Measurements from ENCODE around the gene NAPEPLD. TPM values are rescaled to one million over a fixed set of nuclear protein-coding genes. Genes with fewer than 3 reads are reported as not detected.

Gene NAPEPLD
- total and polyA plus RNA-seq, 2 of the 8 experiments (the other 6 are each of a cell fraction or from before 2014, with no cell fraction given): 4.2 to 9.9 TPM

GRCh38 chr7:103140685-103141084, 8.2 kb downstream of the NAPEPLD start:
- H3K27ac ChIP-seq (ENCODE audit: low read depth, low read length): no peak overlapping the region
- peaks cover 2% of the 10 kb centered on the region; the same call in 1 of the 2 replicates for H3K79me1 ChIP-seq (ENCODE audit: low read depth, low read length)
- ChIA-PET CTCF (ENCODE audit: partially characterized antibody) (interaction anchor here (0.6 kb wide), 1 partner anchor 67 kb away, joined by 3 read pairs; no protein-coding TSS in a partner anchor), POLR2A (ENCODE audit: partially characterized antibody) (interaction anchor here (1.0 kb wide), 1 partner anchor 8 kb away, joined by 3 read pairs; the partner anchor contains the start of gene NAPEPLD)
- H3K23ac ChIP-seq (ENCODE audit: insufficient read length): no peak overlapping the region
- H3K79me2 ChIP-seq (ENCODE audit: control insufficient read depth in 1 of 2, insufficient read depth in 2 of 2, low read length in 2 of 2): peaks cover 0 to 8% of the 10 kb centered on the region in 2 experiments; a peak in 1 of 4 replicates
- no peak overlapping the region for H2AK5ac ChIP-seq (ENCODE audit: low read depth, low read length)
- no peaks in the 10 kb centered on the region for H3K27me3 ChIP-seq (replicated peaks in 1 of 4; ENCODE audit: control insufficient read depth in 3 of 4, extremely low read depth in 1 of 4, insufficient read depth in 3 of 4, low read length in 3 of 4)
- no peak overlapping the region for H4K5ac ChIP-seq (ENCODE audit: insufficient read length, low read depth, low read length)
- no peak overlapping the region for H2BK20ac ChIP-seq (ENCODE audit: low read length)
- no peak for DNase-seq (ENCODE audit: low read depth in 1 of 2, low spot score in 2 of 2)
- WGBS, 2 experiments (ENCODE audit: extremely low coverage in 1 of 2, insufficient coverage in 1 of 2, insufficient read length in 1 of 2, insufficient replicate concordance in 2 of 2, low coverage in 1 of 2, low lambda C conversion rate in 2 of 2, missing lambda C conversion rate in 1 of 2): 89% methylated on average over 2 of the region's 2 CpGs; no CpG with 5 or more reads in 1 of the 2 experiments
- no peak overlapping the region for H3K4me3 ChIP-seq (ENCODE audit: extremely low read depth in 1 of 4, insufficient read depth in 2 of 4, low read depth in 3 of 4, low read length in 4 of 4)
- H4K91ac ChIP-seq (replicated peaks; ENCODE audit: insufficient read length, low read length): no peak overlapping the region
- H2AFZ ChIP-seq (ENCODE audit: low read length): no peak overlapping the region
- H3K4ac ChIP-seq (replicated peaks; ENCODE audit: insufficient read length, low read depth, low read length): no peak overlapping the region
- no peak overlapping the region for H2BK12ac ChIP-seq (ENCODE audit: low read depth, low read length)
- no peak overlapping the region for H3K18ac ChIP-seq (ENCODE audit: extremely low read depth, low read length)
- H3K36me3 ChIP-seq (ENCODE audit: control insufficient read depth in 2 of 4, insufficient read depth in 4 of 4, low read length in 3 of 4): no peaks in the 10 kb centered on the region
- H2BK120ac ChIP-seq (replicated peaks; ENCODE audit: low read depth, low read length): no peak overlapping the region
- no peak overlapping the region for H3K9ac ChIP-seq (replicated peaks in 1 of 4; ENCODE audit: extremely low read depth in 1 of 4, low read depth in 3 of 4, low read length in 3 of 4)
- H3K4me1 ChIP-seq (replicated peaks in 1 of 4; ENCODE audit: control insufficient read depth in 3 of 4, insufficient read depth in 4 of 4, low read length in 3 of 4): peaks cover 0 to 6% (median 4%) of the 10 kb centered on the region in 4 experiments; a peak in 3 of 7 replicates
- H3K4me2 ChIP-seq (ENCODE audit: insufficient read depth in 1 of 2, low read depth in 2 of 2, low read length in 2 of 2): no peak overlapping the region
- no peaks in the 10 kb centered on the region for H3K9me3 ChIP-seq (ENCODE audit: insufficient read depth in 2 of 2, low read depth in 1 of 2, low read length in 1 of 2)
- no peak overlapping the region for H3K56ac ChIP-seq (replicated peaks; ENCODE audit: insufficient read length, low read depth, low read length)
- no peak overlapping the region for H3K14ac ChIP-seq (ENCODE audit: insufficient read length)
- no peak for FAIRE-seq
- no peaks in the 10 kb centered on the region for H3K23me2 ChIP-seq (ENCODE audit: low read depth, low read length)
- peaks cover 0 to 3% of the 10 kb centered on the region in 2 experiments for H4K20me1 ChIP-seq (replicated peaks in 1 of 2; ENCODE audit: control insufficient read depth in 1 of 2, insufficient read depth in 2 of 2, low read length in 2 of 2)
- H2BK5ac ChIP-seq (ENCODE audit: low read depth, low read length): no peak overlapping the region
- no peak overlapping the region for H4K8ac ChIP-seq (ENCODE audit: extremely low read depth, insufficient read depth, low read length)
- no peak overlapping the region for H2BK15ac ChIP-seq (ENCODE audit: low read length)
- TF ChIP-seq JUND (IDR thresholded peaks at IDR 0.05; ENCODE audit: low read length): no peak
- TF ChIP-seq SAP30 (IDR thresholded peaks at IDR 0.05; ENCODE audit: insufficient read depth, insufficient replicate concordance, low read length): no peak
- no peak for TF ChIP-seq USF2 (IDR thresholded peaks at IDR 0.05; ENCODE audit: low read length)
- TF ChIP-seq POLR2AphosphoS5 (IDR thresholded peaks at IDR 0.05; ENCODE audit: low read depth, low read length): no peak
- no peak for TF ChIP-seq ZNF274 (IDR thresholded peaks at IDR 0.05; ENCODE audit: borderline replicate concordance, extremely low read depth, low read length)
- no peak for TF ChIP-seq E2F6 (IDR thresholded peaks at IDR 0.05)
- no peak for TF ChIP-seq ASH2L (IDR thresholded peaks at IDR 0.05; ENCODE audit: low read length)
- TF ChIP-seq TAF7 (optimal IDR thresholded peaks at IDR 0.05; ENCODE audit: borderline replicate concordance, low read depth, low read length): no peak
- TF ChIP-seq SIRT6 (IDR thresholded peaks at IDR 0.05; ENCODE audit: low read length): no peak
- no peak for TF ChIP-seq NANOG (IDR thresholded peaks at IDR 0.05; ENCODE audit: insufficient read depth, low read depth, low read length, poor library complexity, severe bottlenecking)
- no peak for TF ChIP-seq BCL11A (IDR thresholded peaks at IDR 0.05; ENCODE audit: low read depth in 2 of 2, low read length in 2 of 2)
- TF ChIP-seq PHF8 (conservative IDR thresholded peaks at IDR 0.05; ENCODE audit: low read depth, low read length): no peak

Data from H1 (cell line).